ENCODE data around the gene PRKCZ.

Gene PRKCZ

DNA sequence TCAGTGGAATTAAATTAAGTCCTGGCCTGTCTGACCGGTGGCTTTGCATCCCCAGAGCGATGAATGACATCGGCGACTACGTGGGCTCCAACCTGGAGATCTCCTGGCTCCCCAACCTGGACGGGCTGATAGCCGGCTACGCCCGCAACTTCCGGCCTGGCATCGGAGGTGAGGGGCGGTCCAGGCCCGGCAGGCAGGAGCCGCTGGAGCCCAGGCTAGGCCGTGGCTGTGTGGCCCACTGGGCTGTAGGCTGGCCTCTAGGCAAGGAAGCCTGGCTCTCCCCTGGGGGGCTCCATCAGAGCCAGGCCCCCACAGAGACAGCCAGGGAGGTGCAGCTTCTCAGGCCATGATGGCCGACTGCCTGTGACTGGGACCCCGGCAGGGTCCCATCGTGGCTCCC, 25.3 kb upstream of the PRKCZ start:
- TF ChIP-seq CTCF (IDR thresholded peaks at IDR 0.05; ENCODE audit: insufficient read depth, low read depth, low read length, missing control alignments): no peak
- H3K4me3 ChIP-seq (ENCODE audit: low read depth, low read length): no peak overlapping the region
- no peak for DNase-seq (ENCODE audit: low read depth)

DNA sequence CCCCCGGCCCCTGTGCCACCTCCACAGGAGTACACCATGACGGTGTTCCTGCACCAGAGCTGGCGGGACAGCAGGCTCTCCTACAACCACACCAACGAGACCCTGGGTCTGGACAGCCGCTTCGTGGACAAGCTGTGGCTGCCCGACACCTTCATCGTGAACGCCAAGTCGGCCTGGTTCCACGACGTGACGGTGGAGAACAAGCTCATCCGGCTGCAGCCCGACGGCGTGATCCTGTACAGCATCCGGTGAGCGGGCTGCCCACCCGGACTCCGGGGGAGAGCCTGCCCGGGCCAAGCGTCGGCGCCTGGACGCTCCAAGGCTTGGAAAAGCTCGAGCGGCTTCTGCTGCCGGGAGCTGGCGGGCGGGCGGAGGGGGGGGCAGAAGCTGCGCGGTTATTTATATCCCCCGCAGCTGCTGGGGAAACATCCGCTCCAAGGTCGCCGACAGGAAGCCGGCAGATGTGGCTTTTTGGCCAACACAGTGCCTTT, 24.7 kb upstream of the PRKCZ start:
- no peak for DNase-seq (ENCODE audit: low read depth)
- H3K4me3 ChIP-seq (ENCODE audit: low read depth, low read length): no peak overlapping the region
- no peak for TF ChIP-seq CTCF (IDR thresholded peaks at IDR 0.05; ENCODE audit: insufficient read depth, low read depth, low read length, missing control alignments)

- no peak for TF ChIP-seq CTCF (IDR thresholded peaks at IDR 0.05; ENCODE audit: insufficient read depth, low read depth, low read length, missing control alignments)
- H3K4me3 ChIP-seq (ENCODE audit: low read depth, low read length): no peak overlapping the region
- DNase-seq (ENCODE audit: low read depth): no peak
These were observed 22.1 kb upstream of the PRKCZ start for GRCh38 chr1:2027961-2028583.

DNA sequence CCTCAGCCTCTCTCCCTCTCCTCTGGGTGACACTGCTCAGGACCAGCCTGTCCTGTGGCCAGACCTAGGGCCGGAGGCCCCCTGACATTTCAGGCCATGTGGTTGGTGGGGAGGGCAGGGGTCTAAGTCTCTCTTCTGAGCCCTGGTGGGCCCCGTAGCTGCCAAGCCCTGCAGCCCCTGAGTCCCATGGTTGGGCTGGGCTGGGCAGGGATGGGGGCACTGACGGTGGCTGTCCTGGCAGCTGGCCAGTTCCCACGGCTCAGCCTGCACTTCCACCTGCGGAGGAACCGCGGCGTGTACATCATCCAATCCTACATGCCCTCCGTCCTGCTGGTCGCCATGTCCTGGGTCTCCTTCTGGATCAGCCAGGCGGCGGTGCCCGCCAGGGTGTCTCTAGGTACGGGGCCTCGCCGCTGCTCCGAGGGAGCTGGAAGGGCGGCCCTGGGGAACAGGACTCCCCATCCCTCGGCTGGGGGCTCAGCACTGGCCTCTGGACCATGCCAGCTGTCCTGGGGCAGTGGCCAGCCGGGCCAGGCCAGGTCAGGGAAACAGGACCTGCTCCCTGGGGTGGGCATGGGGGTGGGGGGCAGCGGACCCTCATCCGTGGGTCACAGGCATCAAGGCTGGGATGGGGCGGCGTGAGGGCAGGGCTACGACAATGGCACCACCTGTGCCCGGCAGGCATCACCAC, 21.2 kb upstream of the PRKCZ start:
- no peak overlapping the region for H3K4me3 ChIP-seq (ENCODE audit: low read depth, low read length)
- DNase-seq (ENCODE audit: low read depth): no peak
- no peak for TF ChIP-seq CTCF (IDR thresholded peaks at IDR 0.05; ENCODE audit: insufficient read depth, low read depth, low read length, missing control alignments)

- DNase-seq (ENCODE audit: low read depth): no peak
- H3K4me3 ChIP-seq (ENCODE audit: low read depth, low read length): no peak overlapping the region
- TF ChIP-seq CTCF (IDR thresholded peaks at IDR 0.05; ENCODE audit: insufficient read depth, low read depth, low read length, missing control alignments): no peak
These were observed 20.6 kb upstream of the PRKCZ start for GRCh38 chr1:2029561-2029960.

GRCh38 chr1:2030076-2030871, 19.9 kb upstream of the PRKCZ start:
- no peak overlapping the region for H3K4me3 ChIP-seq (ENCODE audit: low read depth, low read length)
- no peak for DNase-seq (ENCODE audit: low read depth)
- TF ChIP-seq CTCF (IDR thresholded peaks at IDR 0.05; ENCODE audit: insufficient read depth, low read depth, low read length, missing control alignments): no peak
